Epithelial cell of proximal tubule (primary cell): Measurements from ENCODE around the gene KIF26B. TPM values are rescaled to one million over a fixed set of nuclear protein-coding genes. Genes with fewer than 3 reads are reported as not detected.
A peak's percentile ranks its signal among the peaks of the same experiment; 100 is the strongest.

ENCODE experiments used
- DNase-seq: peaks from one replicate; pipeline ENCODE4 v3.0.0-alpha.2; 2011; ENCODE audit warnings: low read depth
- H3K4me3 ChIP-seq: 2 replicates; pipeline ENCODE4 v1.5.1; 2011; ENCODE audit warnings: low read depth, mild to moderate bottlenecking, low read length
- total RNA-seq: library from RNA; depleted of rRNA; stranded (reverse); fragments of >200 nt; gene quantifications from 2 replicates; pipeline ENCODE4 v1.2.3, GENCODE V29; 2015
- TF ChIP-seq, protein P1 (sequence below): conservative IDR thresholded peaks from 2 replicates; pipeline ENCODE4 v1.5.1; 2012; ENCODE audit warnings: low read depth, mild to moderate bottlenecking, low read length

KIF26B gene
- total RNA-seq, 1 donor from 2014 or later = 2.8 TPM

DNA sequence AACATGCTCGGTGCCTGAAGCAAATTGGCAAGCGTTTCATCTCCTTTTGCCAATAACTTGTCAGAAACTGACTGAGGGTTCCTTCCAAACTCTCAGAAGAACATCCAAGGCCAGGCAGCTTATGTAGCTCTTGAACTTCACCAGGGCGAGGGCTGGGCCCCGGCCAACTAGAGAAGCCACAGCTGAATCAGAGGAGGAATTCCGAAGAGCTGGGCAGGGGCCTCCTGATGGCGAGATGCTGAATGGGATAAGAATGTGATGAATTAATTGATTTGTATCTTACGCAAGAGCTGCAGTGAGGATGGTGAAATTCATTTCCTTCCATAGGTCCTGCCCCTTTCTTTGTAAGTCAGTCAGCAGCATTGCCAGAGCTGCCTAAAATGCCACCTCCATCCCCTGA lies 345.8 kb downstream of the KIF26B start:
- peak; percentile 58 for DNase-seq
- H3K4me3 ChIP-seq = no peak overlapping the region
- TF ChIP-seq, protein P1, sequence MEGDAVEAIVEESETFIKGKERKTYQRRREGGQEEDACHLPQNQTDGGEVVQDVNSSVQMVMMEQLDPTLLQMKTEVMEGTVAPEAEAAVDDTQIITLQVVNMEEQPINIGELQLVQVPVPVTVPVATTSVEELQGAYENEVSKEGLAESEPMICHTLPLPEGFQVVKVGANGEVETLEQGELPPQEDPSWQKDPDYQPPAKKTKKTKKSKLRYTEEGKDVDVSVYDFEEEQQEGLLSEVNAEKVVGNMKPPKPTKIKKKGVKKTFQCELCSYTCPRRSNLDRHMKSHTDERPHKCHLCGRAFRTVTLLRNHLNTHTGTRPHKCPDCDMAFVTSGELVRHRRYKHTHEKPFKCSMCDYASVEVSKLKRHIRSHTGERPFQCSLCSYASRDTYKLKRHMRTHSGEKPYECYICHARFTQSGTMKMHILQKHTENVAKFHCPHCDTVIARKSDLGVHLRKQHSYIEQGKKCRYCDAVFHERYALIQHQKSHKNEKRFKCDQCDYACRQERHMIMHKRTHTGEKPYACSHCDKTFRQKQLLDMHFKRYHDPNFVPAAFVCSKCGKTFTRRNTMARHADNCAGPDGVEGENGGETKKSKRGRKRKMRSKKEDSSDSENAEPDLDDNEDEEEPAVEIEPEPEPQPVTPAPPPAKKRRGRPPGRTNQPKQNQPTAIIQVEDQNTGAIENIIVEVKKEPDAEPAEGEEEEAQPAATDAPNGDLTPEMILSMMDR = peak; percentile 7

DNA sequence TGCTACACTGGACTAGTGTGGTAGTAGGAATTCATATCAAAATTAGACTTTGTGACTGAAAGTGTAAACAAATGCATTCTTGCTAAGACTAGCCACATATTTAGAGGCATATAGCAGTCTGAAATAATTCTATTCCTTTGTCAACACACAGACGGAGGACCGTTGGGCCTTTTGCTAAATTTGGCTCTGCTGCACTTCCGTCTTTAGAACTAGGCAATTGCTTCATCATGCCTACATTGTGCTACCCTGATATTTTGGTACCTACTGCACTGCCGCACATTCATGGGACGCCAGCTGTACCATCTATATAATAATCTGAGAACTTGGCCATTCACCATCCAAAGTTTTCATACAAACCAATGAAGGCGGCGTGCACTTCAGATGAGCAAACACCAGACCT lies 346.8 kb downstream of the KIF26B start:
- TF ChIP-seq, protein P1 = no peak
- no peak overlapping the region for H3K4me3 ChIP-seq
- DNase-seq = no peak

DNA sequence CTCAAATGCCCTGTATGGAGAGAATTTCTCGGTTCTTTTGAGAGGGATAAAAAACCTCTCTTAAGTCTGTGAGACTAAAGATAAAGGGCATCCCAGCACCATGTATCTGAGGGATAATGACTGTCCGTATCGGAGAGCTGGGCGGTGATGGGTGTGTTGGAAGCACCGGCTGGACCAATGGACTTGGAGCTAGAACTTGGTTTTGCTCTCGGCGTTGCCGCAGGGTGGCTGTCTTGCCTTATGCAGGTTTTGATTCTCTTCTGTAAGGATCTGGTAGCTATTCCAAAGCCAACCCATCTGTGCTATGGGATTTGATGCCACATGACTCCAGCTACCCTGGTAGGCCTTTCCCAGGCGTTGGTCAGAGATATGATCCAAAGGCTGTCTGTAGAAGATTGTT lies 348.8 kb downstream of the KIF26B start:
- no peak for DNase-seq

DNA sequence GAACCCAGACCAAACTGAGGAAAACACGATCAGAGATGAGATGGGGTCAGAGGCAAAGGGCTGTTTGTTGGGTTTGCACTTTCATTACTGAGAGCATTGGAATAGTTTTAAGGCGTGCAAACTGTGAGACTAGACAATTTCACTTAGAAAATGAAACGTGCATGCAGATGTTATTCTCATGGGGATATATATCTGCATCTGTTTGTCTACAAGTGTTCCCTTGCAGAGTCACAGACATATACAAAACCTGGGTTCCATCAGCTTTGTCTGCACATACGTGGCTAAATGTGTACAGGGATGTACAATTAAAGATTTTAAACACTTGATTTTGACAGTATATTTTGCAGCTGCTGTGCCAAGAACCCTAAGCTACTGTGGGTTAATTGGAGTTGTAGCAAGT lies 355.4 kb downstream of the KIF26B start:
- H3K4me3 ChIP-seq = no peak overlapping the region
- DNase-seq = no peak
- TF ChIP-seq, protein P1 = no peak

More for the DNA sequence above, 348.8 kb downstream of the KIF26B start:
- TF ChIP-seq, protein P1 = no peak
- no peak overlapping the region for H3K4me3 ChIP-seq

DNA sequence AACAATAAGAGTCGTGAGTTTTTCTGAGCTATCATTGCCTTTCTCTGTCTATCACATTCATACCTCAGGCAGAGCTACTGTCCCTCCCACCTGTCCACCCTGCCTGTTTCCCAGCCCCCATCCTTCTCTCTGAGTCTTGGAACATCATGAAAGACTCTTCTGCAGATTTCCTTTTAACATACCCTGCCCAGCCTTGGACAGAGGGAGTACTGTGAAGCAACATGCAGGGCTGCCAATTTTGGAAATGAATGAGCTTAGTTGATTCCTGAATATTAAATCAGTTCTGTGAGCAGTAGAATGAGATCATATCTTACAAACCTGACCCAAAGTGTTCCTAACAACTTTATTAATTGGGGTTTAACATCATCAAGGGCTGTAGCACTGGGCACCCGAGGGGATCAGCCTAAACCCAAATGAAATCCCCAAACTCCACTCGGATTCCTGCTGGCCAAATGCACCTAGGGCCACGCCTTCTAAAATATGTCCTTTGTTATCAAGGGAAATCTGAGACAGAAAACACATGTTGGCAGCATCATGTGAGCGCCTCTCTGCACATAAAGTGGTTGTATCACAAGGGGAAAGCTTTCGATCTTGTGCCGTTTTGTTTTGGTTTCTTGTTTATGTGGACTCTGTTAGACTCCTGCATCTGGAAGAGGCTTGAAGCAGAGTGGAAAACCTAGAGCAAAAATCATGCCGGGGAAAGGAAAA lies 357.6 kb downstream of the KIF26B start:
- TF ChIP-seq, protein P1 = no peak
- DNase-seq = no peak
- peak overlapping the region; percentile 47 for H3K4me3 ChIP-seq

DNA sequence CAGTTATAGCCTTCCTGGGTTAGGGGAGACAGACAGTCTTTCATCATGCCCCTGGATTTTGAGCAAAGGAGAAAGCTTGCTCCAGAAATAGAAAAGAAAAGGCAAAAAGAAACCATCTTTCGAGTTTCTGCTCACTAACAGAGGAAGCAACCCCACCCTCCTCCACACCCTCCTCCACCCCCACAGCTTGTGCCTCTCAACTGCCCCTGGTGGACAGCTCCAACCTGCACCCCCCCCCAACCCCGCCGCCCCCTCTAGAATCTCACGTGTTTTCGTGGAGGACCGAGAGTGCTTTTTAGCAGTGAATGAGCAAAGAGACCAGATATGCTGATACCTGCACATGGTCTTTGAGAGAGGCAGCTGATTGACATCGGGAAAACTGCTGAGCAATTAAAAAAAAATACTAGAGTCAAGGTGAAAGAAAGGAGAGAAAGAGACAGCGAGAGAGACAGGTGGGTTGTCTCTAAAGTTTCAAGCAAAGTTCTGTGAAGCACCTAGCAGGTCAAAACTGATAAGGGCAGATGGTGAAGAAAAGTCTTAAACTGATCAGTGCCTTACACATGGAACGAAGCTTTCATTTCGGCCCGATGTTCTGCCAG lies 358.3 kb downstream of the KIF26B start:
- no peak for DNase-seq
- TF ChIP-seq, protein P1 = peak; percentile 54
- H3K4me3 ChIP-seq = peak overlapping the region; percentile 47
